ENCODE measurements around the gene IQCC.

The IQCC gene

DNA sequence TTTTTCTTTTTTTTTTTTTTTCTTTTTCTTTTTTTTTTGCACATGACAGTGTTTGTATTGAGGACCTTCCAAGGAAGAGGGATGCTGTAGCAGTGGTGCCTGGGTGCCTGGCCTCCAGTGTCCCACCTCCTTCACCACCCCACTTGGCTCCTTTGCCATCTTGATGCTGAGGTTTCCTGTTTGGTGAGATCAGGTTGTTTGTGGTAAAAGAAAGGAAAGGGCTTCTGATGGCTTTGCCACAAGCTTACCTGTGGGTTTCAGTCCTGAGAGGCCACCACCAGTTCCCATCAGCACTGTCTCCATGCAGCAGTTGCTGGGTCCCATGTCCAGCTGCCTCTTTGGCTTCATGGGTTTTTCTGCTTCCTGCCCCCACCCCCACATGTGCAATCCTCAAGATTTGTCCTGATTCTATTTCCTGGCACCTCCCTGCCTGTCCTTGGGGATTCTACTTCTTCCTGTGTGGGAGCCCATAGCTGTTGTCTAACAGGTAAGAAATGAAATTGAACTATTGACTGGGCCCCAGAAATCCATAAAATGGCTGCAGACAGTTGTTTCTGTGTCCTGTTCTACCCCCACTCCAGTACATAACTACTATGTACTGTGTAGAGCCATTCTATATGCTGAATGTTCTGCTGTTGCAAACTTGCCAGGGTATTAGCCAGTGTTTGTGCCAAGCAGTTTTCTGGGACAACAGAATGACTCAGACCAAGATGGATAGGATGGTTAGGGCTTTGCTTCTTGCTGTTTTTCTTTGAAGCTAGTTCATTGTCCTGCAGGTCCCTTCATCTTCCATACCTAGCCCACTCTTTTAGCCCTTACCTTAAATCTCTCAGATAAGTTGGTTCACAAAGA lies 9.3 kb upstream of the IQCC start:
- DNase-seq = no peak

GRCh38 chr1:32197074-32197473 lies 8.4 kb upstream of the IQCC start:
- DNase-seq = no peak

- DNase-seq = no peak
Observed at GRCh38 chr1:32197837-32198236, 7.6 kb upstream of the IQCC start.

GRCh38 chr1:32198237-32199042 lies 7.0 kb upstream of the IQCC start:
- DNase-seq = no peak

GRCh38 chr1:32199043-32199716 lies 6.3 kb upstream of the IQCC start:
- DNase-seq = no peak

- no peak for DNase-seq
Observed at GRCh38 chr1:32199717-32200072, 5.8 kb upstream of the IQCC start.

DNA sequence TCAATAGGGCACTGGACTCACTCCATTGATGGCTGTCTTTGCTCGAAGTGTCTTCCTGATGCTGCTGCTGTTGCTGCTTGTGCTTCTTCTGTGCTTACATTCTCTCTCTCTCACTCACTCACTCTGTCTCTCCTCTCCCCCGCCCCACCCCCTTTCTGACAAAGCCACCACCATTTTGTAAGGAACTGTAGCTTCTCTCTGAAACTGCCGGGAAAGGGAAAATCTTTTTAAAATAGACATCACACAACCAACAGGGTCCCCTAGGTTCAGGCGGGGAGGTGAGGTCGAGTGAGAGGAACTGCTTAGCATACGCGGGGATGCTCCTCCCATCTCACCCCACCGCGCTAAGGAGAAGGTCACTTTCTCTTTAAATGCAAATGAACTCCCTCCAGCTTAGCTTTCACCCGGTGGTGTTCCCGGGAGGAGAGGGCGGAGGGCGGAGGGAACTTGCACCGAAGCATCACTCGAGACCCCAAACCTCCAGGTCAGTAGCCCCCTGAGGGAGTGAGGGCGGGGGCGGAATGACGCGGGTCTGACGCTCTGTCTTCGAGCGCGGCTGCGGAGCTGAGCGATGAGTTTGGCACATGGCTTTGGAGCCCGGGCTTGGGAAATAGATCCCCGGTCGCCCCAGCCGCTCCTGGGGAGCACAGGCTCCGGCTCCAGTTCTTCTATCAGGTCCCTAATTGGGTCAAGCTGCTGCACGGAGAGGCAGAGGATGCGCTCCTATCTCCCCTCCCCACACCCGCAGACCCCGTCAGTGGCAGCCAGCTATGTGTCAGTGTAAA lies 5.1 kb upstream of the IQCC start, which contains the start of gene CCDC28B:
CCDC28B (plus strand) TSS at position 370 of the 785 bp plus-strand sequence. CDS start 1,341 bp downstream, outside the sequence.
- DNase-seq = peak; percentile 50

GRCh38 chr1:32201011-32201855 lies 4.2 kb upstream of the IQCC start:
- DNase-seq = no peak

- no peak for DNase-seq
Observed at GRCh38 chr1:32204943-32205361, 519 bp upstream of the IQCC start.

DNA sequence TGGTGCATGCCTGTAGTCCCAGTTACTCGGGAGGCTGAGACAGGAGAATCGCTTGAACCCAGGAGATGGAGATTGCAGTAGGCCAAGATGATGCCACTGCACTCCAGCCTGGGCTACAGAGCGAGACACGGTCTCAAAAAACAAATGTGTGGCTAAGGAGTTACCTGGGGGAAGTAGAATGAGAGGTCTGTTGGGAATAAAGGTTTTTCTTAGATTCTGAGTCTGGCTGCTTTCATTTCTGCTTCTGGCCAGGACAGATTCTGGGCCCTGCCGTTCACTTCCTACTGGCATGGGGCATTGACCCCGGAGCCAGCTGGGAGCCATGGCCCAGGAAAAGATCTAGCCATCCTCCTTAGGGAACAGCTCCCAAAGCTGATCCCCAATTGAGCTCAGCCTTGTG lies 3.0 kb downstream of the IQCC start:
- DNase-seq = no peak

DNA sequence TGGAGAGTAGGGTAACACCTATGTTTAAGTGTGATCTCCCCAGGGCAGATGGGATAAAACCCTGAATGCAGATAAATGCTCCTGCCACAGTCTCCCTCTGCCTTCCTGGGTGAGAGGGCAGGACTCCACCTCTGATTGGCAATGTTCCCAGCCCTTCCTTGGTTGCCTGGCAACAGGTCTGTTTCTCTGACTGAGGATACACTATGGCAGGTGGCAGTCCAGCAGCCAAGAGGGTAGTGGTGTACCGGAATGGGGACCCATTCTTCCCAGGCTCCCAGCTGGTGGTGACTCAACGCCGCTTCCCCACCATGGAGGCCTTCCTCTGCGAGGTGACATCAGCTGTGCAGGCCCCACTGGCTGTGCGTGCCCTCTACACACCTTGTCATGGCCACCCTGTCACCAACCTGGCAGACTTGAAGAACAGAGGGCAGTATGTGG lies 3.4 kb downstream of the IQCC start, which contains the start of gene DCDC2B:
DCDC2B (plus strand) TSS at position 199 of the 438 bp plus-strand sequence; CDS start at position 204, 5 bp downstream.
- DNase-seq = peak; percentile 74

- peak; percentile 55 for DNase-seq
Observed at GRCh38 chr1:32215629-32216480, 10.4 kb downstream of the IQCC start.

DNA sequence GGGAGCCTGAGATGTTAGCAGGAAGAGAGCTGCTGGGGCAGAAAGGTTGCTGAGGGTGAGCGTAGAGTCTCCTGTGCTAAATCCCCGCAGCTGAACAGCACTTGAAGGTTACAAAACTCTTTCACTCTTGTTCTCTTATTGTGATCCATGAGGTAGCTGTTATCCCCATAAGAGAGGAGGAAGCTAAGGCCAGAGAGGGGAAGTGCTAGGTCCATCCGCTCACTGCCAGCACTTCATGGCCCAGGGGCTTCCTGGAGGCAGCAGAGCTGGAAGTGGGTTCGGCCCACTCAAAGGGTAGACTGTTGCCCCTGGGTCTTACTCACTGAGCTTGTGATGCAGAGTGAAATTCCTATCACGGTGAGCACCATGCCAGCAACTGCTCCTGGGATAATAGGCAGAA lies 11.1 kb downstream of the IQCC start:
- DNase-seq = no peak

DNA sequence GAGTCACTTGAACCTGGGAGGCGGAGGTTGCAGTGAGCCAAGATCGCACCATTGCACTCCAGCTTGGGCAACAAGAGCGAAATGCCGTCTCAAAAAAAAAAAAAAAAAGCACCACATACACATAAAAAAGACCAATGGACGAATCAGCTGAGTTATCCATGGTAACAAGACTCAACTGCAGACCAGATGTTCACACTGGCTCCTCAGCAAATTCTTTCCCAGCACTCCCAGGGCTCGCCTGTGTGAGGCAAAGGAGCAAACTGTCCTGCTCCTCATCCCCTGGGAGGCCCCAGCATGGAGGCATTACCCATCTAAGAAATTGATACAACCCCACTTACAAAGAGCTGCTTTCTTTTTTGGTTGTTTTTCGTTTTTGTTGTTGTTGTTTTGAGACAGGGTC lies 13.6 kb downstream of the IQCC start:
- DNase-seq = no peak

GRCh38 chr1:32220746-32221580 lies 15.5 kb downstream of the IQCC start:
- DNase-seq = no peak

GRCh38 chr1:32221581-32221979 lies 16.1 kb downstream of the IQCC start:
- no peak for DNase-seq

DNA sequence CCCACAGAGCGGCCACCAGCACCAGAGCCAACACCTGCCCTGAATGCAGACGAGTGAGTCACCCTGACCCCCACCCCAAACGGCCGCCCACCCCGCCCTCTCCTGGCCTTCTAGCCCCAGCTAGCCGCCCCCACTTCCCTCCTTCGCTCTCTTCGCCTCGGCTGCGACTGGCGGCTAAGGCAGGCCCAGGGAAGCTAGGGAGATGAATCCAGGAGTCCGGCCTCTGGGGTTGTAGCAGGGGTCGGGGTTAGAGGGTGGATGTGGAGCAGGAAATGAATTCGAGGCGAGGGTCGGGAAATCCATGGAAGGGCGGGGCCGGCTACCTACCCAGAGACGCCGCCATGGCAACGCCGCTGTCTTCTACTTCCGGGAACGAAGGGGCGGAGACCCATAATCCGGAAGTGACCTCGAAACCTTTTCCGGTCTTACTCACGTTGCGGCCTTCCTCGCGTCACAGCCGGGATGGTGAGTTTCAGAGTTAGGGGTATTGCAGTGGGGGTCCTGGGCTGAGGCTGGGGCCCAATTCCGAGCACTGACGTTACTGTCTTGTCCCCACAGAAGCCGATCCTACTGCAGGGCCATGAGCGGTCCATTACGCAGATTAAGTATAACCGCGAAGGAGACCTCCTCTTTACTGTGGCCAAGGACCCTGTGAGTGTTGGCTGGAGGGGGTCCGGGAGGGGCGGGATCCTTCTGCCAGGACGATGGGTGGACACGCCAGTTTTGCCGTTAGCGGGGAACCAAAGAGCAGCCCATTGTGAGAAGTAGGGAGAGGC lies 16.7 kb downstream of the IQCC start, which contains the start of the genes EIF3I and TMEM234:
EIF3I (plus strand) TSS at position 428 of the 776 bp plus-strand sequence; CDS start at position 463, 35 bp downstream.
TMEM234 (minus strand) TSS at position 374 of the 776 bp plus-strand sequence; CDS start at position 343, 31 bp downstream.
- peak; percentile 71 for DNase-seq

DNA sequence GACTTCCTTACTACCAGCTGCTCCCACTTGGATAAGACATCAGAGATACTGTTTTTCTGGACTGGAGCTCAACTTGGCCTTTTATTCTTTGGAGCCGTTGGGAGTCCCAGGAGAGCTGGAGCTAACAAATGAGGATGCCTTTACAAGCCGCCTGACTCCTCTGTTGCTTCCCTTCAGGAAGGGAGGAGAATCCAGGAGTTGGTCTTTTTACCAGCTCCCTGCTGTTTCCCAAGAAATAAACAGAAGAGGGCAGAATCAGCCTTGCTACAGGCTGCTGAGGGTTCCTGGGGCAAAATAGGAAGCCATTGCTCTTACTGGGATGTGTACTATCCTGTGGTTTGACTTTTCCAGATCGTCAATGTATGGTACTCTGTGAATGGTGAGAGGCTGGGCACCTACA lies 18.2 kb downstream of the IQCC start:
- no peak for DNase-seq

Data from NCI-H187 treated with DMSO at 0.1 percent for 48 hours (cell line).